T47D (cell line): ENCODE data around the gene TRPM5.

Experiments
- DNase-seq, 2 experiments: peaks; one replicate each; pipeline versions ENCODE4 v3.0.0 to v3.0.0-alpha.2; 2011 to 2012; ENCODE audit warnings: low read depth in 1 of 2, low spot score in 1 of 2
- JUND ChIP-seq: IDR thresholded peaks from 2 replicates; pipeline ENCODE4 v1.6.1; 2012; ENCODE audit warnings: low read depth
- in situ Hi-C: cut with HindIII; loops from 2 replicates; pipeline ENCODE4 v1.10.0; 2016; ENCODE audit warnings: low sequenced_read_pairs, low pct_unique_long_range_greater_than_20kb

TRPM5 gene

DNA sequence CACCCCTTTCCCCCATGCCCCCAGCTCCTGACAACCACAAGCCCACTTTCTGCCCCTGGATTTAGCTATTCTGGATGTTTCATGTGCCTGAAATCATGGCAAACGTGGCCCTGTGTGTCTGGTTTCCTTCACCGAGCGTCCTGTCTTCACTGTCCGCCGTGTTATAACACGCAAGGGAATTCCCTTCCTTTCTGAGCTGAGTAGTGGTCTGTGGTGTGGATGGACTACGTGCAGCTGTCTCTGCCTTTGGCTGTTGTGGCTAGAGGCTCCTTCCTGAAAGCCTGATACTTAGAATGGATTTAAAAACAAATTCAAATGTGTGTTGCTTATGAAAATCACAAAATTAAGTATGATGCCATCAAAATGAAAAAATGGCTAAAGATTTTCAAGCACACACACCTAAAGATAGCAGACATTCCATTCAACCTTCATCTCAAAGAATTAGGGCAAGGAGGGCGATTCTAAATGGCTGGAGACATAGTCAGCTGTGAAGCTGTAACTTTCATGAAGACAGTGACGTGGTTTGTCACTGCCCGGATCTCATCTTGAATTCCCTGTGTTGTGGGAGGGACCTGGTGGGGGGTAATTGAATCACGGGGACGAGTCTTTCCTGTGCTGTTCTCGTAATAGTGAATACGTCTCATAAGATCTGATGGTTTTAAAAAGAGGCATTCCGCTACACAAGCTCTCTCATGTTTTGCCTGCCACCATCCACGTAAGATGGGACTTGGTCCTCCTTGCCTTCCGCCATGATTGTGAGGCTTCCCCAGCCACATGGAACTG is 31.0 kb upstream of the TRPM5 start:
- in situ Hi-C loops = no loop called here

DNA sequence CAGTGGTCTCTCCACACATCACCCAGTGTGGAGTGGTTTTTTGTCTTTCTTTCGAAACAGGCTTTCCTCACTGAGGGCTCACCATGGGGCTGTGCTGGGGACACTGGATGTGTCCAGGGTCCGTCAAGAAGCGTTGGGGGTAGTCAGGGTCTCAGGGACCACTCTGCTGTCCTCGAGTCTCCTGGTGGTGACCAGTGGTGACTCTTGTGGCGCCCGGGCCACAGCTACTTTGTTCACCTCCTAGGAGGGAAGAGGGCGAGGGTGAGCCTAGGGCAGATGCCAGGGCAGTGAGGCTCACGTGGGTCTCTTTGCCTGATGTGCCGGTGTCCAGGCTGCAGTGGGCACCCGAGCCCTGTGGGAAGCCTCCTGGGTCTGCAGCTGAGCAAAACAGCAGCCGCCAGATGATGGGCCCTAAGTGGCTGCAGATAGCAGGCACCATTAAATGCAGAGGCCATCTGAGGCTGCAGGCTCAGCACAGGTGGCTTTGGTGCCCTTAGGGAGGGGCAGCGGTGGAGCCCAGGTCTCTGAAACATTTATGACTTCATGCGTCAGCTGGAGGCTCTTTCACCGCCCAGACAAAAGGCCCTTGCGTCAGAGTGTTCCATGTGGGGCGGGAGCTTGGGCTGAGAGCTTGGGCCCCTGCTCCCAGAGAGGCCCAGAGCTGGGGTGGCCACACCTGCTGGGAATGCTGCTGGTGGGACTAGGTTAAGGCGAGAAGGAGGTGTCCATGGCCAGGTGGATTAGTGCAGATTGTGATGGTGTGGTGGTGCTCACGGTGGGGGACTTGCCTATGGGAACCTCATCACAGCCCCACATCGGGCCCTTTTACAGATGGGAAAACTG is 30.0 kb upstream of the TRPM5 start:
- no peak for DNase-seq
- in situ Hi-C loops = no loop called here
- TF ChIP-seq JUND = no peak

More for the DNA sequence above, 31.0 kb upstream of the TRPM5 start:
- TF ChIP-seq JUND = no peak
- DNase-seq = no peak

DNA sequence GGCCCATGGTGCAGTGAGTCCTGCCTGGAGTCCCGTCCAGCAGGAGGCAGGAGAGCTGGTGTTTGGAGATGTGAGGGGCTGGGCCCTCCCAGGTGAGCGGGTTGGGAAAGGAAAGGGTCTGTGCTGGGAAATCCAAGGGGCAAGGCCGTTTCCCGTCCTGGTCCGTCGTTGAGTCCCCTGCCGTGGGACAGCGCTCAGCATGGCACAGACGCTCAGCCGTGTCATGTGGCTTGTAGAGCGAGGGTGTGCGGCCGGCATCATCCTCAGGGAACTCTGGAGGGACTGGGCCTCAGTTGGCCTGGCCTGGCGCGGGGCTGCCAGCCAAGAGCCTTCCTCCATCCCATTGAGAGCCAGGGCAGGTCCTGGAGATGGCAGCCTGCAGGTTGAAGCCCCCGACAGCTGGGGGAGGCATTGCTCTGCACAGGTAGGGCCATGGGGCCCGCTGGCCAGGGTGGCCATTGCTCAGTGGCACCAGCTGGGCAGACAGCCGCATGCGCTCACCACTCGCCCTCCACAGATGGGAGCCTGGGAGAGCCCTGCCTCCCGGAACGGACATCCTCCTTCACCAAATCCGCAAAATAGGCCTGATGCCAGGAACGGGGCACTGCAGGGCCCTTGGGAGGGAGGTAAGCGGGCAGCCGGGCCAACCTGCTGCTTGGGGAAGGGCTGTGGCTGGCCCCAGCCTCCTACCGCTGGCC is 29.2 kb upstream of the TRPM5 start:
- in situ Hi-C loops = no loop called here
- DNase-seq = no peak

DNA sequence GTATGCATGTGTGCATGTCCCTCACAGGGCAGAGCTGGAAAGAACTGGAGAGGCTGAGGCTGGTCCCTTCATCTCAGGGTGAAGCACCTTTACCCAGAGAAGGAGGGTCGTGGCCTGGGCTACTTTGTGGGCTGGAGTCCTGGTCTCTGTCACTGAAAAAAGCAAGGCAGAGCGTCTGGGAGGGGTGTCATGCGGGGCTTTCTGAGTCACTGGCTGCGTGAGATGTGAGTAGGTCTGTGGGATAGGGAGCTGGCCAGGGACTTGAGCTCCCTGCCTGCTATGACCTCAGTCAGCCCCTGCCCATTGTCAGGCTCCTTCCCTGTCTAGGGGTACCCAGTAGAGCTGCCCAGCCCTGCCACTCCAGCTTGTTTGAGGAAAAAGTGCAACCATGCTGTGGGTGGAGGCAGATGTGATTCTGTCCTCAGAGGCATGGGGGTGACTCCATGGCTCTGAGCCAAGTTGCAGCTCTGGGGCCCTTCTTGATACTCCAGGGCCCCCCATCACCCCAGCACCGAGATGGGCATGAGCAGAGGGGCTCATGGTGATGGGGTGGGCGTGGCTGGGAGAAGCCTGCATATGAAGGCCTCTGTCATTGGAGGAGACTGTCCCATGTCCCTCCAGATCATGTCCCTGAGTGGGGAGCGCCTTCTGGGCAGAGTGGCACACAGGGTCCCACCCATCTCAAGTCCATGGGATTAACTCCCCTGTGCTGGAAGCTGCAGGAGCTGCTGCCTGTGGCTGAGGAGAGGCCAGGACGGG is 28.3 kb upstream of the TRPM5 start:
- DNase-seq = no peak
- TF ChIP-seq JUND = no peak
- in situ Hi-C loops = no loop called here

More for the DNA sequence above, 29.2 kb upstream of the TRPM5 start:
- no peak for TF ChIP-seq JUND

DNA sequence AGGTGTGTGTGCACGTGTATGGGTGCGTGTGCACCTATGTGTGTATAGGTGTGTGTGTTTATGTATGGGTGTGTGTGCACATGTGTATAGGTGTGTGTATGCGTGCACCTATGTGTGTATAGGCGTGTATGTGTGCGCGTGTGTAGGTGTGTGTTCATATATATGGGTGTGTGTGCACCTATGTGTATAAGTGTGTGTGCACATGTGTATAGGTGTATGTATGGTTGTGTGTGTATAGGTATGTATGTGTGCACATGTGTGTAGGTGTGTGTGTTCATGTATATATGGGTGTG is 27.4 kb upstream of the TRPM5 start:
- DNase-seq = no peak
- in situ Hi-C loops = no loop called here
- no peak for TF ChIP-seq JUND

DNA sequence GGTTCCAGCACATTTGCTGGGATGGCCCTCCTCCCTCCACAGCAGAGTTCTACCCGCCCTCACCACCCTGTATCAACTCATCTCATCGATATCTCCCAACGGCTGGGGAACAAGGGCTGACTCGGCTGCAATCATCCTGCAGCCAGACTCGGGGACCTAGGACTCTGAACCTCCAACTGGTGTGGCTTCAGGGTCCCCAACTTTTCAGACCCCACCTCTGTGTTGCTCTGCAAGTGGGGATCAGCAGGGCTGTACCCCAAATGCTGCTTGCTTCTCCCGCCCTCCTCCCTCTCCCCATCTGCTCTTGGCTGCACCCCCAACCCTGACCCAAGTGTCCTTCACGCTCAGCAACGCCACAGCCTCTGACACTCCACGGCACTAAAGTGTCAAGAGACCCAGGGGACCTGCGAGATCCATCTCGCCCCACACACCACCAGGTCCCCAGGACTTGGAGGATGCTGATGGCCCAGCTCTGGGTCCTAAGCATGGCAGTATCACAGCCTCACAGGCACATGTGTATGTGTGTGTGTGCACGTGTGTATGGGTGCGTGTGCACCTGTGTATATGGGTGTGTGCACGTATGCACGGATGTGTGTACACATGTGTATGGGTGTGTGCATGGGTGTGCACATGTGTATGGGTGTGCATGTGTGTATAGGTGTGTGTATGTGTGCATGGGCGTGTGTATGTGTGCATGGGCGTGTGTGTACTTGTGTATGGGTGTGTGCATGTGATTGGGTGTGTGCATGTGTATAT is 26.9 kb upstream of the TRPM5 start:
- no peak for TF ChIP-seq JUND
- no peak for DNase-seq
- in situ Hi-C loops = no loop called here

DNA sequence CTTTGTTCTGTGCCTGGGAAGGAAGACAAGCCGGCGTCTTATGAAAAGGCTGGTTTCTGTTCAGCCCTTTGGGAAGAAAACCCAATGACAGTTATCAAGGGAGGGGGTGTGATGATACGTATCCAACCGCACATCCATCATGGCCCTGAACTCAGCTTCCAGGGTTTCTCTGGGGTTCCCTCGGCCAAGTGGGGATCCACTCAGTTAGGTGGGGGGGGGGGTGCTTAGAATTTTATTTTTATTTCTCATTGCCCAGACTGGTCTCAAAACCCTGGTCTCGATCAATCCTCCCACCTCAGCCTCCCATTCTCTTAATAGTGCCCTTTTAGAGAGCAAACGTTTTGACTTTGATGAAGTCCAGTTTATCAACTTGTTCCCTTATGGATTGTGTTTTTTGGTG is 26.2 kb upstream of the TRPM5 start:
- no peak for TF ChIP-seq JUND
- no peak for DNase-seq
- in situ Hi-C loops = no loop called here

DNA sequence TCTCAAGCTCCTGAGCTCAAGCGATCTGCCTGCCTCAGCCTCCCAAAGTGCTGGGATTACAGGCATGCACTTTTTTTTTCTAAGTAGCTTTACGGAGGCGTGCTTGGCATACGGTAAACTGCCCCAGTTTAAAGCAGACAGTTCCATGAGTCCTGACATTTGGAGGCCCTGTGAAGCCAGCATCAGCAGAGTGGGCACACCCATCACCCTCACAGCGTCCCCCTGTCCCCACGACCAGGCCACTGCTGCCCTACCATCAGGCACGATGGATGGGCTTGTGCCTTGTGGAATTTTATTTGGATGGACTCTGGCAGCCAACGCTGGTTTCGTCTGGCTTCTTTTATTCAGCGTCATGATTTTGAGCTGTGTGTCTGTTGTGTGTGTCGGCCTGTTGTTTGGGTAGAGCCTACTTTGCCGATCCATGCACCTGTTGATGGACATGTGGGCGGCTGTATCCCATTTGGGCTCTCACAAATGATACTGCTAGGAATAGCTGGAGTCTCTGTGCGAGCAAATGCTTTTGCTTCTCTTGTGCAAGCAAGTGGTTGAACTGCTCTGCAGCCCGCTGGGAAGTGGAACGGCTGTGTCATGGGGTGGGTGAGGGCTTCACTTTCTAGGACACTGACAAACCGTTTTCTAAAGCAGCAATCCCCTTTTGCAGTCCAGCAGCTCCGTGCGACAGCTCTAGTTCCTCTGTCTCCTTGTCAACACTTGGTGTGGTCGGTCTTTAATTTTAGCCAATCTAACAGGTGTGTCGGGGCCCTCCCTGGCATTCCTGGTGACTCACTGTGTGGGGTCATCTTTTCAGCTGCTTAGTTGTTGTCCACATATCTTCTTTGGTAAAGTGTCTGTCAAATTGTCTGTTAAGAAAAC is 24.3 kb upstream of the TRPM5 start:
- DNase-seq = no peak
- no peak for TF ChIP-seq JUND
- in situ Hi-C loops = no loop called here

DNA sequence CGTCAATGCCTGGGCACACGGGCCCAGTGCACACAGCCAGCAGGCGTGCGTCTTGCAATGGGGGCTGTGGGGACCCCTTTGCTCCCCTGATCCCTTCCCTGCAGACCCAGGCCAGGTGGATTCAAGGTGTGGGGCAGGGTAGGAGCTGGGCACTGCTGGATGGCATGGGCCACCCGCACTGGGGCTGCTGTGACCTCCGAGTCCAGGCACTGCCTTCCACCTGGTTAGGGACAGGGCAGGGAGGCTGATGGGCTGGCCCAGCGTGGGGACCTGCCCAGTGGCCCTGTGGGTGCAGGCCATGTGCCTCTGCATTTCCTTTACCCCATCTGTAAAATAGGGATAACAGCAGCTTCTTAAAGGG is 23.4 kb upstream of the TRPM5 start:
- in situ Hi-C loops = no loop called here

DNA sequence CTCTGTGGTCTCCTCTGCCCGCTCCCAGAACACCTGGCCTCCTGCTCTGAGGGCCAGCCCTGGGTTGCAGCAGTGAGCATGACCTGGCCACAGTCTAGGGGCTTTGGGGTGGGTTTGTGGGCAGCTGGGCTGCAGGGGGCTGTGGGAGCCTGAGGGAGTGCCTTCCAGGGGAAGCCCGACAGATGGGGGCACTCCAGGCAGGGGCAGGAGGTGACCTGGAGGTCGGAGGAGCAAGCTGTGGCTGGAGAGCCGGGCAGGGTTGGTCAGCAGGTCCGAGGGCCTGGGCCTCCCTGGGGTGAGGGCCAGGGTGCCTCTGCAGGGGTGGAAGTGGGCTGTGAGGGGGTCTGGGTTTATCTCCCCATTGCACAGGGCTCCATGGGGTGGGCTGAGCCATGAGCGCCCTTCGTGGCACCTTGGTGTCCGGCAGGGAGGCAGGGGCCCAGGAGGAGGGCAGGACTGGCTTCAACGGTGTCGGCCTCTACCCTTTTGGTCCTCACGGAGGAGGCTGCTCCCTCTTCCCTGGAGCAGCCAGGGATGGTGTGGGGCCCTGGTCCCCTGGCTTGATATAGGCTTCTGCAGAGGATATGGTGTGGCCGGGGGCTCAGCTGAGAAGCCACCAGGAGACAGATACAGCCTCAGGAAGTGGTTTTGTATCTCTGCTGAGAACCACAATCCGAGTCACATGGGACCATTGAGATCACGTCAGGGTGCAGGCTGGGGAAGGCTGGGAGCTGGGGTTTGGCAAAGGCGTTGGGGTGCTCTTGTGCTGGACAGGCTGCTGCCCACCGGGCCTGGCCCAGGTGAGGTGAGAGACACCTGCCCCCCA is 22.8 kb upstream of the TRPM5 start:
- DNase-seq = no peak
- in situ Hi-C loops = no loop called here
- TF ChIP-seq JUND = no peak

More for the DNA sequence above, 23.4 kb upstream of the TRPM5 start:
- TF ChIP-seq JUND = no peak
- DNase-seq = no peak
